AG09309 (cell line): ENCODE data around the gene RBM15.

ENCODE experiments used
- DNase-seq: peaks from one replicate; pipeline ENCODE4 v3.0.0-alpha.2; 2010; ENCODE audit warnings: low read depth
- H3K4me3 ChIP-seq: 2 replicates; pipeline ENCODE4 v1.5.1; 2011; ENCODE audit warnings: mild to moderate bottlenecking, low read depth, low read length, moderate library complexity; ENCODE audit not compliant: control insufficient read depth
- TF ChIP-seq, protein P1 (sequence below): IDR thresholded peaks from 2 replicates; pipeline ENCODE4 v1.5.1; 2011; ENCODE audit warnings: mild to moderate bottlenecking, low read depth, low read length, inconsistent platforms; ENCODE audit not compliant: insufficient read depth, control insufficient read depth; ENCODE audit errors: missing control alignments

The RBM15 gene, protein sequence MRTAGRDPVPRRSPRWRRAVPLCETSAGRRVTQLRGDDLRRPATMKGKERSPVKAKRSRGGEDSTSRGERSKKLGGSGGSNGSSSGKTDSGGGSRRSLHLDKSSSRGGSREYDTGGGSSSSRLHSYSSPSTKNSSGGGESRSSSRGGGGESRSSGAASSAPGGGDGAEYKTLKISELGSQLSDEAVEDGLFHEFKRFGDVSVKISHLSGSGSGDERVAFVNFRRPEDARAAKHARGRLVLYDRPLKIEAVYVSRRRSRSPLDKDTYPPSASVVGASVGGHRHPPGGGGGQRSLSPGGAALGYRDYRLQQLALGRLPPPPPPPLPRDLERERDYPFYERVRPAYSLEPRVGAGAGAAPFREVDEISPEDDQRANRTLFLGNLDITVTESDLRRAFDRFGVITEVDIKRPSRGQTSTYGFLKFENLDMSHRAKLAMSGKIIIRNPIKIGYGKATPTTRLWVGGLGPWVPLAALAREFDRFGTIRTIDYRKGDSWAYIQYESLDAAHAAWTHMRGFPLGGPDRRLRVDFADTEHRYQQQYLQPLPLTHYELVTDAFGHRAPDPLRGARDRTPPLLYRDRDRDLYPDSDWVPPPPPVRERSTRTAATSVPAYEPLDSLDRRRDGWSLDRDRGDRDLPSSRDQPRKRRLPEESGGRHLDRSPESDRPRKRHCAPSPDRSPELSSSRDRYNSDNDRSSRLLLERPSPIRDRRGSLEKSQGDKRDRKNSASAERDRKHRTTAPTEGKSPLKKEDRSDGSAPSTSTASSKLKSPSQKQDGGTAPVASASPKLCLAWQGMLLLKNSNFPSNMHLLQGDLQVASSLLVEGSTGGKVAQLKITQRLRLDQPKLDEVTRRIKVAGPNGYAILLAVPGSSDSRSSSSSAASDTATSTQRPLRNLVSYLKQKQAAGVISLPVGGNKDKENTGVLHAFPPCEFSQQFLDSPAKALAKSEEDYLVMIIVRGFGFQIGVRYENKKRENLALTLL

DNA sequence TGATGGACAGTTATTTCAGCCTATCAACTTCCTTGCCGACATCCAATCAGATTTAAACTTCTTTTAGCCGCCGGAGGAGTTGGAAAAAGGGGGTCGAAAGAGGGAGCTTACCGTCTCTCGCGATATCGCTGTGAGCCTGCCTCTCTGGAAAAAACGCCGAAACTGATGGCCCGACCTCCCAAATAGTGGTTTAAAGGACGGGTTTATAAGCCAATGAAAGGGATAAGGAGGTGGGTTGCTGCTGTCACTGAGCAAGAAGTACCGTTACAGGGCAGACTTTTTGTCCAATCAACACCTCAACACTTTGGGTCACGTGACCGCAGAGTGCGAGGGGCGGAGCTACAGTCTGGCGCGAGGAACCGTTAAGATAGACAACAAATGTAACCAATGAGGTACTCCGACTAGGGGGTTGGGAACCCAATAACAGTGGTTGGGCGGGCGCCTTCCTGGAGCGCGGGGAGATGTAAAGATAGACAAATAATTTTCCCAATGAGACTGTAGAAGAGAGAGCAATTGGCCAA is at the start of gene RBM15:
Gene RBM15 (plus strand): TSS at position 492 of the 521 bp plus-strand sequence. CDS start 29 bp downstream, at position 521.
- TF ChIP-seq, protein P1, sequence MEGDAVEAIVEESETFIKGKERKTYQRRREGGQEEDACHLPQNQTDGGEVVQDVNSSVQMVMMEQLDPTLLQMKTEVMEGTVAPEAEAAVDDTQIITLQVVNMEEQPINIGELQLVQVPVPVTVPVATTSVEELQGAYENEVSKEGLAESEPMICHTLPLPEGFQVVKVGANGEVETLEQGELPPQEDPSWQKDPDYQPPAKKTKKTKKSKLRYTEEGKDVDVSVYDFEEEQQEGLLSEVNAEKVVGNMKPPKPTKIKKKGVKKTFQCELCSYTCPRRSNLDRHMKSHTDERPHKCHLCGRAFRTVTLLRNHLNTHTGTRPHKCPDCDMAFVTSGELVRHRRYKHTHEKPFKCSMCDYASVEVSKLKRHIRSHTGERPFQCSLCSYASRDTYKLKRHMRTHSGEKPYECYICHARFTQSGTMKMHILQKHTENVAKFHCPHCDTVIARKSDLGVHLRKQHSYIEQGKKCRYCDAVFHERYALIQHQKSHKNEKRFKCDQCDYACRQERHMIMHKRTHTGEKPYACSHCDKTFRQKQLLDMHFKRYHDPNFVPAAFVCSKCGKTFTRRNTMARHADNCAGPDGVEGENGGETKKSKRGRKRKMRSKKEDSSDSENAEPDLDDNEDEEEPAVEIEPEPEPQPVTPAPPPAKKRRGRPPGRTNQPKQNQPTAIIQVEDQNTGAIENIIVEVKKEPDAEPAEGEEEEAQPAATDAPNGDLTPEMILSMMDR = no peak
- peak within 1 kb of the TSS; percentile 97 for H3K4me3 ChIP-seq
- peak; percentile 100 for DNase-seq

DNA sequence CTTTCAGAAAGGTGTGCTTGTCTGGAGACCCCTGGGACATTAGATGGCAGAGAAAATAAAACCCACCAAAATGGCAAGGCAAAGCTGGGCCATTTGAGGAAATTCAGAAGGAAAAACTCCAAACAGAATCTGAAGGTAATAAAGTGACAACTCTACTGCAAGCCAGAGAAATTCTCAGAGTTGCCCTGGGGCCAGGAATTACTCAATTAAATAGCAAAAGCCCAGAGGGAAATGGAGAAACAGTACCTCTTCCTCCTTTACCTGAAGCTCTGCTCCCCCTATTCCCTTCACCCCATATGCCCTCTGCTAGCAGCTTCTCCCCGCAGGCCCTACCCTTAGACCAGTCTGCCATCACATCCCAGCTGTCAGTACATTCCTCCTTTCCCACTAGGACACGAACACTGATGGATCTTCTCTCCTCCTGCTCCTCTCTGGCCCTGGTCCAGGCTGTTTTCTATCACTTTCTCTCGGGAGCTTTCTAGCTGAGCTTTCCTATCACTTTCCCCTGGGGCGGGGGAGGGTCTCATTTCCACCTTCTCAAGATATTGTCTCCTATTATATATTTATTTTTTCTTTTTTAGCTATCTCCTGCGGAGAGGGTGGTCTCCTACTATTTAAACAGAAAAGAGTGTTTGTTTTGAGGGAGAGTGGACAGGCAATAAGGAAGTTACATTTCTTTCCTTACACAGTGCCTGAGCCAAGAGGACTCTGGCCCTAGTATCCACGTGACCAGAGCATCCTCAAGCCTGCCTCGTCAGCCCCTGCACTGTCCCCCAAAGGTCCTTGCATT is 47.7 kb upstream of the RBM15 start:
- no peak overlapping the region for H3K4me3 ChIP-seq
- TF ChIP-seq, protein P1 = no peak
- no peak for DNase-seq

DNA sequence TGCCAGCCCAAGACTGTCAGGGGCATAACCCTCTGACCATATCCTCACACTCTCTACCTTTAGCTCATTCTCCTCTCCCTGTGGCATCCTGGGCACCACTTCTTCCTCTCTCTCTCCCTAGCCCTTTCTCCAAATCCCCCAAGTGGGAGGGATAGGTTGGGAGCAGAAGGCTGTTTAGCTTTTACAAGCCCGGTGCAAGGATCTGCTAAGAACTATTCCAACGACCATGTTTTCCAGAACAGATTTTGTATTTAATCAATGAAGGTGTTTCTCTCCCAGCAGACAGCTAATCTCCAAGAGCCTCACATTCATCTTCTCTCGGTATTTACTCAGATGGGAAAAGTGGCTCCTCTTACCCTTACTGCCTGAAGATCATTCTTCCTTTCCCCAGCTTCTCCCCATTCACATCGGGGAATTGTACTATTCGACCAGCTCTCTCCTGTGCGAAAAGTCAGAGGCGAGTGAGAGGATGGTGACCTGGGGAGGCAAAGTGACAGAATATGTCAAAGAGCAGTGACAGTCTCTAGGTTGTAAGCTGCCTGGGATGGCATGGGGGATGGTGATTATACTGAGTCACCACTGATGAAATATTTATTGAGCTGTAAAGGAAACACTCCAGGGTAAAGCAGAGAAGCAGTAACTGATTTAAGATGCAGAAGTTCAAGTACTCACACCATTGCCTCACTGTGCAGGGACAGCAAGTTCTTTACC is 47.0 kb upstream of the RBM15 start:
- TF ChIP-seq, protein P1 = no peak
- no peak overlapping the region for H3K4me3 ChIP-seq
- DNase-seq = peak; percentile 42

DNA sequence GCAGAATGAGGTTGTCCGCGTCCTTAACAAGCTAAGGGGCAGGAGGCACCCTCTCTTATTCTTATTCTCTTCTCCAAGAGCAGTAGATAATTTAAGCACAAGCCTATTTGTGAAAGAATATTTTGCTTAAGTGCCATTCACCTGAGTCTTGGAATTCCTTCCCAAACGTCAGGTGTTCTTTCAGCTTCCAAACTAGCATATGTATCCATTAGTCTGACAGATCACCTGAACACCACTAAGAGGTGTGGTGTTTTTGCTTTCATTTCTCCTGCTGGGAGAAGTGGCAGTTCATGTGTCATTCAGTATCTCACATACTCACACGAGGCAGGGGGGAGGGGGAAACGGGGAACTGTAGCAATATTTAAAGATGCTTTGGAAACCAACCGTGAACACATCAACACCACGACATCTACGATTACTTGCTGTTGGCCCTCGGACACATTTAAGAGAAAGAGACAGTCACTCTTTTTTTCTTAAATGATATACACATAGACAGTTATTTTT is 45.5 kb upstream of the RBM15 start:
- DNase-seq = no peak
- no peak overlapping the region for H3K4me3 ChIP-seq
- TF ChIP-seq, protein P1 = no peak

DNA sequence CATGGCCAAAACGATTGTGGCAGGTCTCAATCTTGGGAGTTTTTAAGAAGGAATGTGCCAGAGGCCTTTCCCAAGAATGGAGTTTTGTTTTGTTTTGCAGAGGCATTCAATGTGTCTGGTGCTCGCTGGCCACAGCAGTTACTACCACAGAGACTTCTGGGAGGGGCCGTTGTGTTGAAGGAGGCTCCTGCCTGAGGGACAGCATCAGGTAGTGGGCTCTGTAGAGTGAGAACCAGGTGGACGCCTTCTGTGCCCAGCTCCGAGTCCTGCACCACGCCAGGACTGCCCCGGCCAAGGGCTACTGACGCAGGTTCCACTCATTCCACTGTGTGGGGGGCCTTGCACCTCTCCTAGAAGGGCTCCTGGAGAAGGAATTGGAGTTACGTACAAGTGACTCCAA is 44.9 kb upstream of the RBM15 start:
- DNase-seq = no peak
- H3K4me3 ChIP-seq = no peak overlapping the region
- TF ChIP-seq, protein P1 = no peak
